H9 (cell line): ENCODE results near the gene CNBP. TPM values are rescaled to one million over a fixed set of nuclear protein-coding genes. Genes with fewer than 3 reads are reported as not detected.

Experiments used
- DNase-seq: peaks from one replicate; pipeline ENCODE4 v3.0.0-alpha.2; 2017
- H2AFZ ChIP-seq: one replicate; pipeline ENCODE4 v1.6.1; 2013; ENCODE audit warnings: mild to moderate bottlenecking, low read length, control low read depth, moderate library complexity
- H2AK5ac ChIP-seq: 2 replicates; pipeline ENCODE4 v1.6.1; 2013; ENCODE audit warnings: low read length, control low read depth, mixed read lengths; ENCODE audit not compliant: insufficient read length
- H2BK120ac ChIP-seq: one replicate; pipeline ENCODE4 v1.6.1; 2013; ENCODE audit warnings: low read depth, mild to moderate bottlenecking, low read length, control low read depth, inconsistent platforms; ENCODE audit not compliant: poor library complexity, severe bottlenecking
- H2BK12ac ChIP-seq: 2 replicates; pipeline ENCODE4 v1.6.1; 2013; ENCODE audit warnings: low read length, control low read depth, mixed read lengths, low read depth; ENCODE audit not compliant: insufficient read length
- H2BK15ac ChIP-seq: 2 replicates; pipeline ENCODE4 v1.6.1; 2013; ENCODE audit warnings: low read depth, low read length, control low read depth
- H2BK20ac ChIP-seq: one replicate; pipeline ENCODE4 v1.6.1; 2013; ENCODE audit warnings: low read depth, mild to moderate bottlenecking, low read length, control low read depth, inconsistent platforms; ENCODE audit not compliant: poor library complexity, severe bottlenecking
- H2BK5ac ChIP-seq: 2 replicates; pipeline ENCODE4 v1.6.1; 2013; ENCODE audit warnings: low read length, control low read depth, mixed read lengths; ENCODE audit not compliant: insufficient read length
- H3K14ac ChIP-seq: 2 replicates; pipeline ENCODE4 v1.6.1; 2013; ENCODE audit warnings: low read length, control low read depth; ENCODE audit not compliant: insufficient read depth
- H3K18ac ChIP-seq: 2 replicates; pipeline ENCODE4 v1.6.1; 2013; ENCODE audit warnings: low read depth, mild to moderate bottlenecking, mixed read lengths, low read length, control low read depth; ENCODE audit not compliant: insufficient read length
- H3K23ac ChIP-seq: 2 replicates; pipeline ENCODE4 v1.6.1; 2013; ENCODE audit warnings: low read length, control low read depth, mixed read lengths, low read depth; ENCODE audit not compliant: insufficient read length
- H3K23me2 ChIP-seq: 2 replicates; pipeline ENCODE4 v1.6.1; 2013; ENCODE audit warnings: low read depth, mild to moderate bottlenecking, mixed read lengths, low read length, control low read depth; ENCODE audit not compliant: insufficient read length, poor library complexity, severe bottlenecking
- H3K27ac ChIP-seq: 2 replicates; pipeline ENCODE4 v1.5.1; 2013; ENCODE audit warnings: low read length, control low read depth, mixed read lengths, low read depth; ENCODE audit not compliant: insufficient read length
- H3K27me3 ChIP-seq: 2 replicates; pipeline ENCODE4 v1.6.1; 2013; ENCODE audit warnings: low read length, control low read depth, inconsistent platforms; ENCODE audit not compliant: insufficient read depth
- H3K4ac ChIP-seq: 2 replicates; pipeline ENCODE4 v1.6.1; 2013; ENCODE audit warnings: low read depth, mild to moderate bottlenecking, control low read depth, inconsistent platforms, low read length, moderate library complexity
- H3K4me1 ChIP-seq: 2 replicates; pipeline ENCODE4 v1.6.1; 2013; ENCODE audit warnings: low read length, control low read depth, inconsistent platforms; ENCODE audit not compliant: insufficient read depth
- H3K4me2 ChIP-seq: 2 replicates; pipeline ENCODE4 v1.6.1; 2013; ENCODE audit warnings: low read length, control low read depth, mixed read lengths; ENCODE audit not compliant: insufficient read length, insufficient read depth
- H3K56ac ChIP-seq: 2 replicates; pipeline ENCODE4 v1.6.1; 2013; ENCODE audit warnings: low read depth, mild to moderate bottlenecking, mixed read lengths, low read length, control low read depth; ENCODE audit not compliant: insufficient read length
- H3K79me1 ChIP-seq: 2 replicates; pipeline ENCODE4 v1.6.1; 2013; ENCODE audit warnings: low read depth, mild to moderate bottlenecking, moderate library complexity, low read length, control low read depth, inconsistent platforms; ENCODE audit not compliant: insufficient read depth, poor library complexity, severe bottlenecking
- H3K79me2 ChIP-seq: 2 replicates; pipeline ENCODE4 v1.6.1; 2013; ENCODE audit warnings: low read length, control low read depth, inconsistent platforms; ENCODE audit not compliant: insufficient read depth
- H3K9ac ChIP-seq: 2 replicates; pipeline ENCODE4 v1.6.1; 2013; ENCODE audit warnings: low read length, control low read depth, mixed read lengths; ENCODE audit not compliant: insufficient read length; ENCODE audit errors: extremely low read depth
- H3K9me3 ChIP-seq: one replicate; pipeline ENCODE4 v1.6.1; 2013; ENCODE audit warnings: low read depth, low read length, inconsistent platforms; ENCODE audit not compliant: control insufficient read depth
- H3T11ph ChIP-seq: one replicate; pipeline ENCODE4 v1.6.1; 2013; ENCODE audit warnings: mild to moderate bottlenecking, low read length, control low read depth, inconsistent platforms
- H4K20me1 ChIP-seq: one replicate; pipeline ENCODE4 v1.6.1; 2013; ENCODE audit not compliant: control insufficient read depth, insufficient read length, insufficient read depth
- H4K5ac ChIP-seq: 2 replicates; pipeline ENCODE4 v1.6.1; 2013; ENCODE audit warnings: low read depth, mild to moderate bottlenecking, mixed read lengths, low read length, control low read depth; ENCODE audit not compliant: insufficient read length
- H4K8ac ChIP-seq: replicated peaks from 2 replicates; pipeline ENCODE4 v1.6.1; 2013; ENCODE audit warnings: low read length, control low read depth, mixed read lengths, low read depth; ENCODE audit not compliant: insufficient read length
- H4K91ac ChIP-seq: 2 replicates; pipeline ENCODE4 v1.6.1; 2013; ENCODE audit warnings: low read depth, mild to moderate bottlenecking, moderate library complexity, mixed read lengths, low read length, control low read depth; ENCODE audit not compliant: insufficient read length
- H3K27ac Mint-ChIP-seq, 3 experiments: 2 replicates in 2 of 3; 3 replicates in 1 of 3; pipeline ENCODE4 v1.8.0; 2020 to 2021; ENCODE audit warnings: mixed read lengths in 3 of 3, mild to moderate bottlenecking in 1 of 3, moderate library complexity in 1 of 3
- H3K27me3 Mint-ChIP-seq: 2 replicates; pipeline ENCODE4 v1.8.0; 2021; ENCODE audit warnings: low read depth, mild to moderate bottlenecking, moderate library complexity, mixed read lengths
- H3K36me3 Mint-ChIP-seq, 3 experiments: 2 replicates in 2 of 3; 3 replicates in 1 of 3; pipeline ENCODE4 v1.8.0; 2020 to 2021; ENCODE audit warnings: low read depth in 3 of 3, mixed read lengths in 3 of 3; ENCODE audit not compliant: insufficient read depth in 1 of 3
- H3K4me1 Mint-ChIP-seq, 2 experiments: 2 replicates each; pipeline ENCODE4 v1.8.0; 2020; ENCODE audit warnings: mixed read lengths in 2 of 2
- H3K4me3 Mint-ChIP-seq, 2 experiments: 2 replicates in 1 of 2; 3 replicates in 1 of 2; pipeline ENCODE4 v1.8.0; 2020 to 2021; ENCODE audit warnings: mild to moderate bottlenecking in 2 of 2, mixed read lengths in 2 of 2, moderate library complexity in 1 of 2
- H3K9me3 Mint-ChIP-seq, 2 experiments: 2 replicates in 1 of 2; 3 replicates in 1 of 2; pipeline ENCODE4 v1.8.0; 2020; ENCODE audit warnings: mild to moderate bottlenecking in 2 of 2, mixed read lengths in 2 of 2, moderate library complexity in 1 of 2
- CTCF ChIP-seq: fragments of 200-600 bp; sonication (generic); conservative IDR thresholded peaks from 3 replicates; pipeline ENCODE4 v1.8.0; 2021; ENCODE audit warnings: antibody characterized with exemption, mild to moderate bottlenecking
- WGBS: extraction: QIAGEN DNeasy Blood & Tissue Kit; methylation state at CpG from one replicate; pipeline ENCODE4 v1.1.7; 2013; ENCODE audit warnings: missing lambda C conversion rate, low lambda C conversion rate, mixed read lengths; ENCODE audit not compliant: insufficient read length; ENCODE audit errors: extremely low coverage; 5-methylcytosine and 5-hydroxymethylcytosine counted together
- total RNA-seq: library from RNA; stranded (reverse); gene quantifications from 2 replicates; pipeline ENCODE4 v1.2.1, GENCODE V29; 2021

Gene CNBP
- total RNA-seq, 1 experiment from 2014 or later: 433 TPM

- Histone ChIP-seq H3K23me2 (no peaks in the 10 kb centered on the region), H3K27me3 (no peaks in the 10 kb centered on the region), H3K9ac (no peak overlapping the region), H3K14ac (no peak overlapping the region), H2BK5ac (no peak overlapping the region), H2BK20ac (no peak overlapping the region), H3T11ph (no peak overlapping the region), H4K91ac (no peak overlapping the region), H3K79me2 (no peaks in the 10 kb centered on the region), H2AFZ (no peak overlapping the region), H3K27ac (no peak overlapping the region), H3K4me2 (no peak overlapping the region), H4K5ac (no peak overlapping the region), H2BK12ac (no peak overlapping the region), H4K20me1 (no peaks in the 10 kb centered on the region), H3K4me1 (no peaks in the 10 kb centered on the region), H2AK5ac (no peak overlapping the region), H3K56ac (no peak overlapping the region), H4K8ac (no peak overlapping the region), H3K4ac (no peak overlapping the region), H2BK120ac (no peak overlapping the region), H3K23ac (no peak overlapping the region), H2BK15ac (no peak overlapping the region), H3K79me1 (no peaks in the 10 kb centered on the region), H3K18ac (no peak overlapping the region), H3K9me3 (no peaks in the 10 kb centered on the region)
- H3K4me3 Mint-ChIP-seq: no peak overlapping the region
- no peaks in the 10 kb centered on the region for H3K9me3 Mint-ChIP-seq
- no peak overlapping the region for H3K27ac Mint-ChIP-seq
- peaks cover 4% of the 10 kb centered on the region; the same call in 1 of the 2 replicates for H3K27me3 Mint-ChIP-seq
- no CpG with 5 or more reads among the region's 5 CpGs for WGBS
- TF ChIP-seq CTCF: no peak
- DNase-seq: no peak
- H3K4me1 Mint-ChIP-seq: no peaks in the 10 kb centered on the region
- no peaks in the 10 kb centered on the region for H3K36me3 Mint-ChIP-seq
Measured at GRCh38 chr3:129213238-129213637, 29.5 kb upstream of the CNBP start.
